ENCODE data around the gene MAMLD1.

Gene MAMLD1

DNA sequence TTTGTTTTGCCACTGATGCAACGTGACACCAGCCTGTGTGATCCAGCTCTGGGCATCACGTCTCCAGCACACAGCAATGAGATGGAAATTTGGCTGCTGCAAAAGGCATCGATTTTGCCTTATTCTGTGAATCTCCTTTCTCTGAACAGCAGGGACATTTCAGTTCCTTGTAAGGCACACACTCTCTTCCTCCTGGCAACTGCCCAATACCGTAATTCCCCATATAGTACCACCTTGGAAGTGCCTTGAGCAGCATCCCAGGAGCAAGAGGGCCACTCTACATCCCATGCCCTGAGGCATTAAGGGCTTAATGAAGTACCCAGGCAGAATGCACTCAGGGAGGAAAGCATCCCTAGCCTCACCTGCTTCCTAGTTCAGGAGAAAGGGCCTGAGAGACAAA is 10.5 kb upstream of the MAMLD1 start:
- Histone ChIP-seq H3K9me3 (ENCODE audit: insufficient read depth, low read length) (no peaks in the 10 kb centered on the region), H4K20me1 (ENCODE audit: low read depth, low read length) (no peaks in the 10 kb centered on the region), H3K27ac (ENCODE audit: low read depth, low read length) (no peak overlapping the region), H3K9me2 (replicated peaks; ENCODE audit: insufficient read depth, low read length) (no peaks in the 10 kb centered on the region), H3K79me2 (ENCODE audit: insufficient read depth, low read length) (no peaks in the 10 kb centered on the region), H2AFZ (ENCODE audit: low read depth, low read length, severe bottlenecking) (no peak overlapping the region), H3F3A (ENCODE audit: insufficient read depth) (no peaks in the 10 kb centered on the region), H3K27me3 (ENCODE audit: low read length) (no peaks in the 10 kb centered on the region), H3K36me3 (ENCODE audit: low read length) (no peaks in the 10 kb centered on the region), H3K4me3 (ENCODE audit: insufficient read depth, low read length, poor library complexity, severe bottlenecking) (no peak overlapping the region), H3K9ac (ENCODE audit: low read length) (no peak overlapping the region), H3K4me2 (ENCODE audit: low read depth, low read length, poor library complexity, severe bottlenecking) (no peak overlapping the region)
- TF ChIP-seq CTCF (IDR thresholded peaks at IDR 0.05; ENCODE audit: insufficient read depth, low read length, poor library complexity, severe bottlenecking) (no peak), EZH2phosphoT487 (conservative IDR thresholded peaks at IDR 0.05; ENCODE audit: low read length) (no peak)

- no peaks in the 10 kb centered on the region for H4K20me1 ChIP-seq (ENCODE audit: low read depth, low read length)
- no peaks in the 10 kb centered on the region for H3K27me3 ChIP-seq (ENCODE audit: low read length)
- no peaks in the 10 kb centered on the region for H3K36me3 ChIP-seq (ENCODE audit: low read length)
- H3K27ac ChIP-seq (ENCODE audit: low read depth, low read length) = no peak overlapping the region
- no peaks in the 10 kb centered on the region for H3K79me2 ChIP-seq (ENCODE audit: insufficient read depth, low read length)
- no peak overlapping the region for H3K9ac ChIP-seq (ENCODE audit: low read length)
- no peaks in the 10 kb centered on the region for H3K9me3 ChIP-seq (ENCODE audit: insufficient read depth, low read length)
- no peak overlapping the region for H2AFZ ChIP-seq (ENCODE audit: low read depth, low read length, severe bottlenecking)
- no peak overlapping the region for H3K4me3 ChIP-seq (ENCODE audit: insufficient read depth, low read length, poor library complexity, severe bottlenecking)
- H3K4me2 ChIP-seq (ENCODE audit: low read depth, low read length, poor library complexity, severe bottlenecking) = no peak overlapping the region
- TF ChIP-seq CTCF (IDR thresholded peaks at IDR 0.05; ENCODE audit: insufficient read depth, low read length, poor library complexity, severe bottlenecking) = no peak
- TF ChIP-seq EZH2phosphoT487 (conservative IDR thresholded peaks at IDR 0.05; ENCODE audit: low read length) = no peak
- H3K9me2 ChIP-seq (replicated peaks; ENCODE audit: insufficient read depth, low read length) = no peaks in the 10 kb centered on the region
- H3F3A ChIP-seq (ENCODE audit: insufficient read depth) = no peaks in the 10 kb centered on the region
Observed at GRCh38 chrX:150355913-150356312, 7.2 kb upstream of the MAMLD1 start.

DNA sequence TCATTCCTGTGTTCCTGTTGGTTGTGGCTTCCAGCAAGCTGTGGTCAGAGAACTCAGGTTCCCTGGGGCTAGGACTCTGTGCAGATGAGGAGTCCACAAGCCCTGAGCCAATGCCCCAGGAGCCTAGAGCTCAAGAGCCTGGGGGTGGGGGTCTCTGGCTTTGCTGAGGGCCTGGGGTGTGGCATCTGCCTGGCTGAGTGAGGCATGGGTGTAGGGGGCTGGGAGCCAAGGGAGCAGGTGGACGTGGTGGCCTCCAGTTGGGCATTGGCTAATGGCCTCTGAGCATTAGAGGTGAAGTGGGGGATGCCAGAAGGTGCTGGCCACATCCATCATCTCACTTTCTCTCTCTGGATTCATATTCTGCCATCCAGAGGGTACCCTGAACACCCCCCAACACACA is 5.3 kb upstream of the MAMLD1 start:
- H3K79me2 ChIP-seq (ENCODE audit: insufficient read depth, low read length) = no peaks in the 10 kb centered on the region
- H3K4me3 ChIP-seq (ENCODE audit: insufficient read depth, low read length, poor library complexity, severe bottlenecking) = no peak overlapping the region
- no peak for TF ChIP-seq EZH2phosphoT487 (conservative IDR thresholded peaks at IDR 0.05; ENCODE audit: low read length)
- TF ChIP-seq CTCF (IDR thresholded peaks at IDR 0.05; ENCODE audit: insufficient read depth, low read length, poor library complexity, severe bottlenecking) = no peak
- H3K9ac ChIP-seq (ENCODE audit: low read length) = no peak overlapping the region
- H3K27ac ChIP-seq (ENCODE audit: low read depth, low read length) = no peak overlapping the region
- H3K9me3 ChIP-seq (ENCODE audit: insufficient read depth, low read length) = no peaks in the 10 kb centered on the region
- no peaks in the 10 kb centered on the region for H3F3A ChIP-seq (ENCODE audit: insufficient read depth)
- no peaks in the 10 kb centered on the region for H4K20me1 ChIP-seq (ENCODE audit: low read depth, low read length)
- H3K36me3 ChIP-seq (ENCODE audit: low read length) = no peaks in the 10 kb centered on the region
- no peak overlapping the region for H2AFZ ChIP-seq (ENCODE audit: low read depth, low read length, severe bottlenecking)
- H3K9me2 ChIP-seq (replicated peaks; ENCODE audit: insufficient read depth, low read length) = no peaks in the 10 kb centered on the region
- no peaks in the 10 kb centered on the region for H3K27me3 ChIP-seq (ENCODE audit: low read length)
- no peak overlapping the region for H3K4me2 ChIP-seq (ENCODE audit: low read depth, low read length, poor library complexity, severe bottlenecking)

GRCh38 chrX:150358651-150359050 is 4.5 kb upstream of the MAMLD1 start:
- H3K9me3 ChIP-seq (ENCODE audit: insufficient read depth, low read length) = no peaks in the 10 kb centered on the region
- no peak overlapping the region for H2AFZ ChIP-seq (ENCODE audit: low read depth, low read length, severe bottlenecking)
- H3K36me3 ChIP-seq (ENCODE audit: low read length) = no peaks in the 10 kb centered on the region
- H3K9ac ChIP-seq (ENCODE audit: low read length) = no peak overlapping the region
- H3F3A ChIP-seq (ENCODE audit: insufficient read depth) = no peaks in the 10 kb centered on the region
- H4K20me1 ChIP-seq (ENCODE audit: low read depth, low read length) = no peaks in the 10 kb centered on the region
- H3K79me2 ChIP-seq (ENCODE audit: insufficient read depth, low read length) = no peaks in the 10 kb centered on the region
- no peaks in the 10 kb centered on the region for H3K9me2 ChIP-seq (replicated peaks; ENCODE audit: insufficient read depth, low read length)
- no peaks in the 10 kb centered on the region for H3K27me3 ChIP-seq (ENCODE audit: low read length)
- no peak overlapping the region for H3K27ac ChIP-seq (ENCODE audit: low read depth, low read length)
- no peak for TF ChIP-seq EZH2phosphoT487 (conservative IDR thresholded peaks at IDR 0.05; ENCODE audit: low read length)
- no peak for TF ChIP-seq CTCF (IDR thresholded peaks at IDR 0.05; ENCODE audit: insufficient read depth, low read length, poor library complexity, severe bottlenecking)
- no peak overlapping the region for H3K4me2 ChIP-seq (ENCODE audit: low read depth, low read length, poor library complexity, severe bottlenecking)
- no peak overlapping the region for H3K4me3 ChIP-seq (ENCODE audit: insufficient read depth, low read length, poor library complexity, severe bottlenecking)

Data from SU-DHL-6 (cell line).